Uterine smooth muscle cell (primary cell): ENCODE results near the gene SLC66A3. TPM values are rescaled to one million over a fixed set of nuclear protein-coding genes. Genes with fewer than 3 reads are reported as not detected.

Experiments
- total RNA-seq: library from RNA; depleted of rRNA; stranded (reverse); fragments of >200 nt; gene quantifications from 2 replicates; pipeline ENCODE4 v1.2.3, GENCODE V29; 2014

Gene SLC66A3
- total RNA-seq, result 23.5 and 37.4 TPM in 2 replicates

DNA sequence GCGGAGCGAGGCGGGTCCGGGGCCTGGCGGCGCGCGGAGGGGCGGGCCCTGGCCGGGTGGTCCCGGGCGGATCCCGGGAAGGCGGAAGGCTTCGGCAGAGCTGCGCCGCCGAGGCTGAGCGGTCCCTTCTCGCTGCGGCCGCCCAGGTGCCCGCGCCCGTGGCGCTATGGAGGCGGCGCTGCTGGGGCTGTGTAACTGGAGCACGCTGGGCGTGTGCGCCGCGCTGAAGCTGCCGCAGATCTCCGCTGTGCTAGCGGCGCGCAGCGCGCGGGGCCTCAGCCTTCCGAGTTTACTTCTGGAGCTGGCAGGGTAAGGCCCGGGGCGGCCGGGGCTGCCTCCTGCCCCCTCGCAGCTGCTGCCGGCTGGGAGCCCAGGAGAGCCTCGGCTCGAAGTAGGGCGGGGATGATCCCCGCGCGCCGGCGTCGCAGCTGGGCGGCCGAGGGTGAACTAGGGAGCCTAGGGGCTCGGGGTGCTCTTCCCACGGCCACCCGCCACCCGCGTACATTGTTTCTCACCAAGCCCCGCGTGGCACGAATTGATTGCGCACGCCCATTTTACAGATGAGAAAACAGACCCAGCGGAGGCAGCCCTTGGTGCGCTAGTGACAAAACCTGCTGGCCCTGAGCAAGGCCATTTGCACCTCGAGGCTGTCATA lies at the start of gene SLC66A3:
TSS of gene SLC66A3 (plus strand) at position 87 of the 655 bp plus-strand sequence. CDS start at position 167, 80 bp downstream.

Other genes starting within 250 kb of the SLC66A3 start
- under 0.01 TPM in 1 of 2 replicates, not detected in the other for gene KCNF1, start 243.5 kb upstream of the SLC66A3 start, total RNA-seq
- gene ROCK2, start 189.2 kb downstream of the SLC66A3 start, total RNA-seq, result 50.9 TPM in 2 replicates